HEK293 (cell line): ENCODE results near the gene CASK.

Source experiments
- CTCF ChIA-PET: fragments of 350-600 bp; formaldehyde crosslinking; extraction: SDS; loops from one replicate; lab custom pipeline; 2021; ENCODE audit warnings: antibody characterized with exemption; lab: Yijun Ruan, JAX
- POLR2A ChIA-PET: fragments of 300-600 bp; formaldehyde crosslinking; extraction: SDS; loops from one replicate; lab custom pipeline; 2020; ENCODE audit warnings: antibody characterized with exemption, inconsistent platforms; lab: Yijun Ruan, JAX
- H3K27ac ChIP-seq: fragments of 200-500 bp; sonication (Bioruptor generic); 2 replicates; pipeline ENCODE4 v1.5.1; 2014; ENCODE audit warnings: low read depth, low read length, control low read depth, inconsistent platforms; ENCODE audit errors: extremely low read depth
- H3K36me3 ChIP-seq, 2 experiments: fragments of 200-500 bp in 1 of 2; sonication (Bioruptor generic) in 1 of 2; 1 replicate in 1 of 2; 2 replicates in 1 of 2; pipeline ENCODE4 v1.5.1; 2014 to 2017; ENCODE audit warnings: inconsistent platforms in 2 of 2, low read length in 2 of 2; ENCODE audit not compliant: control insufficient read depth in 2 of 2, insufficient read depth in 1 of 2
- H3K4me1 ChIP-seq: fragments of 200-500 bp; sonication (Bioruptor generic); 2 replicates; pipeline ENCODE4 v1.5.1; 2014; ENCODE audit warnings: mild to moderate bottlenecking, low read length, inconsistent platforms; ENCODE audit not compliant: control insufficient read depth, insufficient read depth
- H3K4me3 ChIP-seq: 2 replicates; pipeline ENCODE4 v1.5.1; 2011; ENCODE audit warnings: low read depth, mild to moderate bottlenecking, control low read depth, low read length, moderate library complexity
- H3K9me3 ChIP-seq: fragments of 200-500 bp; sonication (Bioruptor generic); 2 replicates; pipeline ENCODE4 v1.5.1; 2014; ENCODE audit warnings: low read depth, low read length, inconsistent platforms; ENCODE audit not compliant: control insufficient read depth, insufficient read depth
- BCL6B ChIP-seq: fragments of 450-650 bp; formaldehyde crosslinking; IDR thresholded peaks from 2 replicates; pipeline ENCODE4 v1.5.1; 2017; ENCODE audit warnings: missing biosample characterization, missing genetic modification characterization
- GLI4 ChIP-seq: fragments of 450-650 bp; formaldehyde crosslinking; IDR thresholded peaks from 2 replicates; pipeline ENCODE4 v1.5.1; 2016; ENCODE audit warnings: missing biosample characterization, missing genetic modification characterization
- KLF17 ChIP-seq: fragments of 450-650 bp; formaldehyde crosslinking; IDR thresholded peaks from 2 replicates; pipeline ENCODE4 v1.5.1; 2016; ENCODE audit warnings: missing biosample characterization, missing genetic modification characterization
- OSR2 ChIP-seq: fragments of 450-650 bp; formaldehyde crosslinking; IDR thresholded peaks from 2 replicates; pipeline ENCODE4 v1.5.1; 2016; ENCODE audit warnings: missing biosample characterization, missing genetic modification characterization
- PBX3 ChIP-seq: sonication (generic); formaldehyde crosslinking; IDR thresholded peaks from 2 replicates; pipeline ENCODE4 v1.8.1; 2022; ENCODE audit warnings: mild to moderate bottlenecking, moderate library complexity, missing genetic modification reagents
- SETDB1 ChIP-seq: IDR thresholded peaks from one replicate; pipeline ENCODE4 v1.6.1; 2017; ENCODE audit warnings: mild to moderate bottlenecking, low read length, moderate library complexity, mixed read lengths; ENCODE audit not compliant: insufficient read length
- TRIM28 ChIP-seq: IDR thresholded peaks from 2 replicates; pipeline ENCODE4 v1.6.1; 2011; ENCODE audit warnings: low read length, control low read depth, borderline replicate concordance
- ZBTB48 ChIP-seq: fragments of 450-650 bp; formaldehyde crosslinking; IDR thresholded peaks from 2 replicates; pipeline ENCODE4 v1.5.1; 2016; ENCODE audit warnings: missing biosample characterization, missing genetic modification characterization
- ZFHX2 ChIP-seq: fragments of 450-650 bp; formaldehyde crosslinking; conservative IDR thresholded peaks from 2 replicates; pipeline ENCODE4 v1.5.1; 2016; ENCODE audit warnings: missing biosample characterization, missing genetic modification characterization
- ZNF140 ChIP-seq: fragments of 450-650 bp; formaldehyde crosslinking; IDR thresholded peaks from 2 replicates; pipeline ENCODE4 v1.5.1; 2016; ENCODE audit warnings: missing biosample characterization, missing genetic modification characterization
- ZNF26 ChIP-seq: fragments of 450-650 bp; formaldehyde crosslinking; IDR thresholded peaks from 2 replicates; pipeline ENCODE4 v1.5.1; 2016; ENCODE audit warnings: missing biosample characterization, missing genetic modification characterization
- ZNF280C ChIP-seq: fragments of 450-650 bp; formaldehyde crosslinking; IDR thresholded peaks from 2 replicates; pipeline ENCODE4 v1.5.1; 2016; ENCODE audit warnings: missing biosample characterization, missing genetic modification characterization
- ZNF37A ChIP-seq: fragments of 450-650 bp; IDR thresholded peaks from 2 replicates; pipeline ENCODE4 v1.5.1; 2018; ENCODE audit warnings: missing biosample characterization, missing genetic modification characterization
- ZNF501 ChIP-seq: fragments of 450-650 bp; formaldehyde crosslinking; IDR thresholded peaks from 2 replicates; pipeline ENCODE4 v1.5.1; 2016; ENCODE audit warnings: missing biosample characterization, missing genetic modification characterization
- ZNF548 ChIP-seq: fragments of 450-650 bp; formaldehyde crosslinking; IDR thresholded peaks from 2 replicates; pipeline ENCODE4 v1.5.1; 2016; ENCODE audit warnings: missing biosample characterization, missing genetic modification characterization
- ZNF600 ChIP-seq: fragments of 450-650 bp; formaldehyde crosslinking; IDR thresholded peaks from 2 replicates; pipeline ENCODE4 v1.5.1; 2016; ENCODE audit warnings: missing biosample characterization, missing genetic modification characterization
- ZNF791 ChIP-seq: fragments of 450-650 bp; formaldehyde crosslinking; IDR thresholded peaks from 2 replicates; pipeline ENCODE4 v1.5.1; 2016; ENCODE audit warnings: missing biosample characterization, missing genetic modification characterization
- ZNF792 ChIP-seq: fragments of 450-650 bp; formaldehyde crosslinking; IDR thresholded peaks from 2 replicates; pipeline ENCODE4 v1.5.1; 2016; ENCODE audit warnings: missing biosample characterization, missing genetic modification characterization
- ZSCAN4 ChIP-seq: fragments of 450-650 bp; formaldehyde crosslinking; IDR thresholded peaks from 2 replicates; pipeline ENCODE4 v1.5.1; 2017; ENCODE audit warnings: missing biosample characterization, missing genetic modification characterization

CASK gene

GRCh38 chrX:41512394-41512793 lies 411.0 kb downstream of the CASK start (continued):
- no peak for TF ChIP-seq ZSCAN4 (tag by site-specific recombination)

GRCh38 chrX:41507919-41508318 lies 415.4 kb downstream of the CASK start:
- TF ChIP-seq ZNF37A (no peak), GLI4 (no peak), KLF17 (tag by site-specific recombination) (no peak), ZBTB48 (no peak), ZNF791 (tag by site-specific recombination) (no peak), BCL6B (no peak), ZNF600 (no peak)
- CTCF ChIA-PET: interaction anchor here (1.1 kb wide), 1 partner anchor 11 kb away, joined by 5 read pairs; no protein-coding TSS in a partner anchor
- H3K27ac ChIP-seq: no peak overlapping the region
- POLR2A ChIA-PET: interaction anchor here (0.6 kb wide), 1 partner anchor 62 kb away, joined by 7 read pairs; no protein-coding TSS in a partner anchor
- no peaks in the 10 kb centered on the region for H3K36me3 ChIP-seq
- no peak overlapping the region for H3K4me3 ChIP-seq
- no peaks in the 10 kb centered on the region for H3K9me3 ChIP-seq
- no peaks in the 10 kb centered on the region for H3K4me1 ChIP-seq

GRCh38 chrX:41502004-41502403 lies 421.4 kb downstream of the CASK start:
- H3K9me3 ChIP-seq: no peaks in the 10 kb centered on the region
- no peak overlapping the region for H3K27ac ChIP-seq
- TF ChIP-seq SETDB1: peak; percentile 75
- no peak for TF ChIP-seq PBX3 (CRISPR knock-in tag)
- TF ChIP-seq ZNF140 (tag by site-specific recombination): no peak
- peak; percentile 63; the same call in 1 of the 2 replicates for TF ChIP-seq TRIM28
- ChIA-PET CTCF (interaction anchor here (0.7 kb wide), 2 partner anchors 207 to 1739 kb away, joined by 3 to 5 read pairs; no protein-coding TSS in a partner anchor), POLR2A (no interaction called here)
- H3K36me3 ChIP-seq: no peaks in the 10 kb centered on the region
- no peaks in the 10 kb centered on the region for H3K4me1 ChIP-seq
- no peak overlapping the region for H3K4me3 ChIP-seq

- ChIA-PET CTCF (no interaction called here), POLR2A (no interaction called here)
These were observed 423.4 kb downstream of the CASK start for GRCh38 chrX:41499984-41500383.

More at GRCh38 chrX:41499984-41500383, 423.4 kb downstream of the CASK start:
- Histone ChIP-seq H3K36me3 (no peaks in the 10 kb centered on the region), H3K4me1 (no peaks in the 10 kb centered on the region)
- TF ChIP-seq ZNF792 (no peak), ZFHX2 (tag by site-specific recombination) (no peak), ZNF280C (tag by site-specific recombination) (no peak), ZNF501 (tag by site-specific recombination) (no peak), ZNF548 (no peak), ZNF26 (tag by site-specific recombination) (no peak), OSR2 (tag by site-specific recombination) (no peak)
- TF ChIP-seq, all 188 proteins: peak for 0
- no peaks in the 10 kb centered on the region for H3K9me3 ChIP-seq
- no peak overlapping the region for H3K4me3 ChIP-seq
- H3K27ac ChIP-seq: no peak overlapping the region
